A204.1 (cell line): ENCODE measurements around the gene GALNTL6.
"Not testable (repeated sequence)": the region's sequence is repeated elsewhere in the genome, so short reads cannot be mapped to it uniquely, and the experiment has no call there.

Experiments
- FAIRE-seq: peaks from 2 replicates; lab custom pipeline; 2012; peaks lifted over from hg19 to GRCh38; lab: Jason Lieb, UNC

The GALNTL6 gene

GRCh38 chr4:172874944-172875343 is 1061.7 kb downstream of the GALNTL6 start:
- FAIRE-seq: no peak

DNA sequence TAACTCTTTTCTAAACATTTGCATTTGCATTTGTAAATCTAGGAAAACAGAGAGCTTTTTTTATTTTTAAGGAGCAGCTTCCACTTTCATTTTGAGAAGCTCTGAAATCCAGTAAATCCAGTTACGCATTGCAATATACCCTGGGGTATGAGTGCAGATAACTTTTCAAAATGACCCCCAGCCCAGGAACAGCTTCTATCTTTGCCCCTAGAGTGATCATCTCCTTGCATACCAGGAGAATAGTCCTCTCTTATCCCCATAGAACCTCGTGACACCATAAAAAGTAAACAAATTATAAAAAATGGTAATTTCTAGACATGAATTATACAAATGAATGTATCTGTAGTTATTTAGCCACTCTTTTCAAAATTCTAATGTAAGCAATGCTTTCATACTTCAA is 1063.2 kb downstream of the GALNTL6 start:
- no peak for FAIRE-seq

DNA sequence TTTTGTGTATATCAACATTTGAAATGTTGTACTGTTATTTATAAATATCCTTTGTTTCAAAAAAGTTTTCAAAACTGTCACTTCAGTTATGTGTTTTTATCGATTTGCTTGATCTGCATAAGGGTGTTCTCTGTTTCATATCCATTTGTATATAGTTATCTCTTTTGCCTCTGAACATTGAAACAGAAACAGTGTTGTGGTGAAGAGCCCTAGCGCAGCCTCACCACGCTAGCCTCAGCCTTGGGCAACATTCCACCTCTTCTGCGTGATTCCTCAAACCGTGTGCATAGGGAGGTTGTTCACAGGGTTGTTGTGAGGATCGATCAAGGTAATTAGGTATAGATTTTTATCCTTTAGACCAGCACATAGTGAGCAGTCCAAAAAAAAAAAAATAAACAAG is 1068.4 kb downstream of the GALNTL6 start:
- no peak for FAIRE-seq

GRCh38 chr4:172887358-172887757 is 1074.2 kb downstream of the GALNTL6 start:
- not testable (repeated sequence) for FAIRE-seq

GRCh38 chr4:172887959-172888358 is 1074.8 kb downstream of the GALNTL6 start:
- FAIRE-seq: no peak

GRCh38 chr4:172892300-172892699 is 1079.1 kb downstream of the GALNTL6 start:
- no peak for FAIRE-seq

GRCh38 chr4:172895699-172896098 is 1082.5 kb downstream of the GALNTL6 start:
- no peak for FAIRE-seq

- no peak for FAIRE-seq
Observed at GRCh38 chr4:172897046-172897445, 1083.8 kb downstream of the GALNTL6 start.

- no peak for FAIRE-seq
Observed at GRCh38 chr4:172898715-172899114, 1085.5 kb downstream of the GALNTL6 start.

- FAIRE-seq: no peak
Observed at GRCh38 chr4:172899861-172900260, 1086.7 kb downstream of the GALNTL6 start.

GRCh38 chr4:172900900-172901299 is 1087.7 kb downstream of the GALNTL6 start:
- FAIRE-seq: no peak

DNA sequence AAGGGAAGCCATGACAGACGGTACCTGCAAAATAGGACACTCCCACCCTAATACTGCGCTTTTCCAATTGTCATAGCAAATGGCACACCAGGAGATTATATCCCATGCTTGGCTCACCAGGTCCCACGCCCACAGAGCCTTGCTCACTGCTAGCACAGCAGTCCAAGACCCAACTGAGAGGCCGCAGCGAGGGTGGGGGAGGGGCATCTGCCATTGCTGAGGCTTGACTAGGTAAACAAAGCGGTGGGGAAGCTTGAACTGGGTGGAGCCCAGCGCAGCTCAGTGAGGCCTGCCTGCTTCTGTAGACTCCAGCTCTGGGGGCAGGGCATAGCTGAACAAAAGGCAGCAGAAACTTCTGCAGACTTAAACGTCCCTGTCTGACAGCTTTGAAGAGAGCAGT is 1099.3 kb downstream of the GALNTL6 start:
- FAIRE-seq: not testable (repeated sequence)

- FAIRE-seq: not testable (repeated sequence)
Observed at GRCh38 chr4:172917403-172917802, 1104.2 kb downstream of the GALNTL6 start.

DNA sequence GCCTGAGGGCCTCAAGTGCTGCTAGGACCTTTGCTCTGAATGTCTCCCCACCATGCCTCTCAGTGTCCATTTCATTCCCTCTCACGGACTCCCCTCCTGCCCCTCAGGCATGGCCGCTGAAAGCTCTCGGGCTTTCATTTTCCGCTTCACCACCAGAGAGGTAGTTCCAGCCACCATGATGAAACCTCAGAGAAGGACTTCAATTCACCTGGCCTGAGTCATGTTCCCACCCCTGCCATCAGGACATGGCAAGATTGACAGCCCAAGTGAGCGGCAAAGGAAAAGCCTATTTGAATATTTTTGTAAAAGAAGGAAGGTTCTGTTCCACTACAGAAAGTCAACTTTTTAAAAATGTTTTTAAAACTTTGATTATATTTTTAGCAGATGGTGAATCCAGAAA is 1106.1 kb downstream of the GALNTL6 start:
- FAIRE-seq: no peak

DNA sequence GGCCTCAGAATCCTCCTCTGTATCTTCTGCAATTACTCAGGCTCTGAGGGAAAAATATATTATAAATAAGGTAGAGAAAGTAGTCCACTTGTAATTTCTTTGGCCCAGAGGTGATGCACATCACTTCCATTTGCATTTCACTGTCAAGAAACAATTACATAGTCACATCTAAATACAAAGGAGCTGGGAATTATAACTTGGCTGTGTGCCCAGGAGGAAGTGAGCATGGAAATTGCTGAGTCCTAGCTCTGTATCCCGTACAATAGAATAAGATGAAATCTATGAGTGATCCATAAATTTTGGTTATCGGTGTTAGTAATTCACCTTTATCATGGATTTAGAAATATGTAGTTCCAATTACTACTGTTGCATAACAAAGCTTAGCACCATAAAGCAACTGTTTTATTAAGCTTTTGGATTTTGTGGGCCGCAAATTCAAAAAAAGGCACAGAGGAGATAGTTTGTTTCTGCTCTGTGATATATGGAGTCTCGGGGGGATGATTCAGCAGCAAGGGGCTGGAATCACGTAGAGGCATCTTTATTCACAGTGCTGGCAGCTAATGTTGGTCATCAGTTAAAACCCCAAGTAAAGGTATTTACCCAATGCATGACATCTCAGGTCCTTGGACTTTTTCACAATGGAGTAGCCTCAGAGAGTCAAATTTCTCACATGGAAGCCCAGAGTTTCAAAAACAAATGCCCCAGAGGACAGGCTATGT is 1114.1 kb downstream of the GALNTL6 start:
- no peak for FAIRE-seq

DNA sequence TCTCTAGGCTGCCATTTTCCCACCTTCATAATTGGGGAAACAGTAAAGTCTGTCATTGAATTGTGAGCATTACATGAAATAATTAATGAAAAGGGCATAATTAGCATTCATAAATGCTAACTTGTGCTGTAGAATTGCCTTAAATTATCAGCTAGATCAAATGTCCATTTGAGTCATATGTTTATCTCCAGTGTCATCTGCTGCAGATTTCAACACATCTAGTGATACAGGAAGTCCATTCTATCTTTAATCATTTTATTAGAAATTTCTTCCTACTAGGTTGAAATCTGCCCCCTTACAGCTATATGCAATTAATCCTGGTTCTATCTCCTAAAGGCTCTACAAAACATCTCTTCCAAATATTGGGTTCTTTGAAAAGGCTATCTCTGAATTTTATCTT is 1115.1 kb downstream of the GALNTL6 start:
- FAIRE-seq: no peak

GRCh38 chr4:172938072-172938829 is 1125.0 kb downstream of the GALNTL6 start:
- FAIRE-seq: no peak

GRCh38 chr4:172938870-172939269 is 1125.7 kb downstream of the GALNTL6 start:
- FAIRE-seq: no peak

- no peak for FAIRE-seq
Observed at GRCh38 chr4:172942840-172943239, 1129.6 kb downstream of the GALNTL6 start.

DNA sequence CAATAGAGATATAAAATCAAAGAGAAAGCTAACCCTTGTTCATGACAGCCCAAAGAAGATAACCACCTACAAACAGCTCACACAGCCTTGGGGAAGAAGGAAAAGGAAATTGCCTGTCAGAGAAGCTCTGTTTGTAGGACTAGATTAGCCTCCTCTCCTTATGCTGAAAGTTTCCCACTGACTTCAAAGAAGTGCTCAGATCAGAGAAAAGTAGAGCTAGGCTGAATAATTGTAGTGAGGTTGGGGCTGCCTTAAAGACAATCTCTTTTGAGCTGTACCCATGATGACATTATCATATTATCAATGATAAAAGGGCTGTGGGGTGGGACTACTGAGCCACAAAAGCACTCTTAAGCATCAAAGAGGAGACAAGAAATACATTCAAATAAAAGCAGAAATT is 1132.4 kb downstream of the GALNTL6 start:
- FAIRE-seq: no peak

DNA sequence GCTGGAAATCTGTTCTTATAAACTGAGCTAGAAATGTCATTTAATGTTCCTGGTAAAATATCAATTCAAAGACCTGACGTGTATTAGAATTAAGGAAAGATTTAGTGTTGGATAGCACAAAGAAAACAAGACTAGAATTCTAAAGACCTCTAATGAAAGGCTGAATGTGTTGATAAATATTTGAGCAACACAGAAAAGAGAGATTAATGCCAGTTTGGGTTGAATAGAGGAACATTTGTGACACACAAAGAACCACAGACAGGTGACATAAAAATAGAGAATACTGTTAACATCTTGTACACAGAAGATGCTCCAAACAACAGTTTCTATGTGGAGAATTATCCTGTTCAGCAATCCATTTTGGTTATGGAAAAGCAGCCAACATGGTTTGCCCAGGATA is 1133.3 kb downstream of the GALNTL6 start:
- no peak for FAIRE-seq

DNA sequence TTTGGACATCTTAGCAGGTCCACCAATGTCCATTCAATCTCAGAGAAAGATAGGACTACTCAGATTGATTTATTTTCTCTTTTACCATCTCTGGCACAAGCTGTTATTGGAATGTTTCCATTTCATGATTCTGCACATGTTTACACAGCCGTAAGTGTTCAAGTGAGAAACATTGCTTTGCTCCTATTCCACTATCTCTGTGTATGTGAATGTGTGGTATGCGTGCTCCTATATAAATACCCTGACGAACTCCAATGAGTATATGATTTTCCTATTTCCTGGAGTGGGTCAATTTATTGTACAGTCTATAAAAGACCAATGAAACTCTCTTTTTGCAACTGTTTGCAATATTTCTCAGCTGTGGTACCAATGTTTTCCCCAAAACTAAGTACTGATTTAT is 1134.4 kb downstream of the GALNTL6 start:
- no peak for FAIRE-seq

GRCh38 chr4:172950990-172951389 is 1137.8 kb downstream of the GALNTL6 start:
- no peak for FAIRE-seq
